ENCODE measurements around the gene PLS1. TPM values are rescaled to one million over a fixed set of nuclear protein-coding genes. Genes with fewer than 3 reads are reported as not detected.

PLS1 gene
- total and polyA plus RNA-seq, 2 of the 8 experiments (the other 6 are each of a cell fraction or from before 2014, with no cell fraction given): 18.7 to 44.7 TPM

GRCh38 chr3:142664819-142665218 lies 68.6 kb downstream of the PLS1 start:
- no peaks in the 10 kb centered on the region for H3K79me1 ChIP-seq (ENCODE audit: low read depth, low read length)
- no peak overlapping the region for H3K4me2 ChIP-seq (ENCODE audit: insufficient read depth in 1 of 2, low read depth in 2 of 2, low read length in 2 of 2)
- TF ChIP-seq RFX5 (IDR thresholded peaks at IDR 0.05; ENCODE audit: borderline replicate concordance, low read depth, low read length) (no peak), TAF1 (IDR thresholded peaks at IDR 0.05; ENCODE audit: low read depth, low read length) (no peak), ATF2 (IDR thresholded peaks at IDR 0.05; ENCODE audit: low read length) (no peak), SP4 (IDR thresholded peaks at IDR 0.05; ENCODE audit: low read length) (no peak), SP2 (IDR thresholded peaks at IDR 0.05; ENCODE audit: low read length) (no peak), SUZ12 (IDR thresholded peaks at IDR 0.05; ENCODE audit: low read length) (no peak), MAX (IDR thresholded peaks at IDR 0.05) (no peak), BCL11A (IDR thresholded peaks at IDR 0.05; ENCODE audit: low read depth in 2 of 2, low read length in 2 of 2) (no peak), RXRA (IDR thresholded peaks at IDR 0.05; ENCODE audit: insufficient read depth, low read depth, low read length) (no peak), JUND (IDR thresholded peaks at IDR 0.05; ENCODE audit: low read length) (no peak), TCF12 (IDR thresholded peaks at IDR 0.05; ENCODE audit: low read depth, low read length) (no peak), BRCA1 (IDR thresholded peaks at IDR 0.05; ENCODE audit: low read depth, low read length) (no peak), GABPA (IDR thresholded peaks at IDR 0.05; ENCODE audit: borderline replicate concordance, insufficient read depth, low read length) (no peak)

More at GRCh38 chr3:142664819-142665218, 68.6 kb downstream of the PLS1 start:
- Histone ChIP-seq H2BK120ac (replicated peaks; ENCODE audit: low read depth, low read length) (no peak overlapping the region), H3K4me1 (replicated peaks in 1 of 4; ENCODE audit: control insufficient read depth in 3 of 4, insufficient read depth in 4 of 4, low read length in 3 of 4) (peaks cover 0 to 6% (median 1%) of the 10 kb centered on the region in 4 experiments; a peak in 3 of 7 replicates), H3K9ac (replicated peaks in 1 of 4; ENCODE audit: extremely low read depth in 1 of 4, low read depth in 3 of 4, low read length in 3 of 4) (no peak overlapping the region), H4K5ac (ENCODE audit: insufficient read length, low read depth, low read length) (no peak overlapping the region), H3K14ac (ENCODE audit: insufficient read length) (no peak overlapping the region), H3K4ac (replicated peaks; ENCODE audit: insufficient read length, low read depth, low read length) (no peak overlapping the region), H3K79me2 (ENCODE audit: control insufficient read depth in 1 of 2, insufficient read depth in 2 of 2, low read length in 2 of 2) (no peaks in the 10 kb centered on the region), H3K23me2 (ENCODE audit: low read depth, low read length) (no peaks in the 10 kb centered on the region), H3K4me3 (ENCODE audit: extremely low read depth in 1 of 4, insufficient read depth in 2 of 4, low read depth in 3 of 4, low read length in 4 of 4) (peak overlapping the region in 1 of 4 experiments; percentile 12; a peak in 1 of 8 replicates), H3K27ac (ENCODE audit: low read depth, low read length) (no peak overlapping the region), H4K8ac (ENCODE audit: extremely low read depth, insufficient read depth, low read length) (no peak overlapping the region), H3K9me3 (ENCODE audit: insufficient read depth in 2 of 2, low read depth in 1 of 2, low read length in 1 of 2) (no peaks in the 10 kb centered on the region), H2BK20ac (ENCODE audit: low read length) (no peak overlapping the region), H2BK15ac (ENCODE audit: low read length) (no peak overlapping the region), H4K91ac (replicated peaks; ENCODE audit: insufficient read length, low read length) (no peak overlapping the region), H2BK12ac (ENCODE audit: low read depth, low read length) (no peak overlapping the region), H3K27me3 (replicated peaks in 1 of 4; ENCODE audit: control insufficient read depth in 3 of 4, extremely low read depth in 1 of 4, insufficient read depth in 3 of 4, low read length in 3 of 4) (no peaks in the 10 kb centered on the region), H2AFZ (ENCODE audit: low read length) (no peak overlapping the region), H4K20me1 (replicated peaks in 1 of 2; ENCODE audit: control insufficient read depth in 1 of 2, insufficient read depth in 2 of 2, low read length in 2 of 2) (no peaks in the 10 kb centered on the region), H2AK5ac (ENCODE audit: low read depth, low read length) (no peak overlapping the region), H3K56ac (replicated peaks; ENCODE audit: insufficient read length, low read depth, low read length) (no peak overlapping the region), H3K23ac (ENCODE audit: insufficient read length) (no peak overlapping the region), H3K18ac (ENCODE audit: extremely low read depth, low read length) (no peak overlapping the region), H2BK5ac (ENCODE audit: low read depth, low read length) (no peak overlapping the region), H3K36me3 (ENCODE audit: control insufficient read depth in 2 of 4, insufficient read depth in 4 of 4, low read length in 3 of 4) (no peaks in the 10 kb centered on the region; a peak in 1 of 8 replicates)
- DNase-seq (ENCODE audit: low read depth in 1 of 2, low spot score in 2 of 2) (no peak), FAIRE-seq (no peak)
- WGBS, 2 experiments (ENCODE audit: extremely low coverage in 1 of 2, insufficient coverage in 1 of 2, insufficient read length in 1 of 2, insufficient replicate concordance in 2 of 2, low coverage in 1 of 2, low lambda C conversion rate in 2 of 2, missing lambda C conversion rate in 1 of 2): 42% methylated on average over 2 of the region's 2 CpGs; no CpG with 5 or more reads in 1 of the 2 experiments
- ChIA-PET CTCF (ENCODE audit: partially characterized antibody) (interaction anchor here (0.9 to 1.1 kb wide), 2 partner anchors 41 to 51 kb away, joined by 3 read pairs; no protein-coding TSS in a partner anchor), POLR2A (ENCODE audit: partially characterized antibody) (interaction anchor here (0.7 kb wide), 1 partner anchor 35 kb away, joined by 4 read pairs; no protein-coding TSS in a partner anchor)
